ENCODE measurements around the gene TIMM23.

GRCh38 chr10:46031648-46032532, 59.6 kb downstream of the TIMM23 start:
- no peak for TF ChIP-seq POLR2A (IDR thresholded peaks at IDR 0.05)
- TF ChIP-seq, protein P1, sequence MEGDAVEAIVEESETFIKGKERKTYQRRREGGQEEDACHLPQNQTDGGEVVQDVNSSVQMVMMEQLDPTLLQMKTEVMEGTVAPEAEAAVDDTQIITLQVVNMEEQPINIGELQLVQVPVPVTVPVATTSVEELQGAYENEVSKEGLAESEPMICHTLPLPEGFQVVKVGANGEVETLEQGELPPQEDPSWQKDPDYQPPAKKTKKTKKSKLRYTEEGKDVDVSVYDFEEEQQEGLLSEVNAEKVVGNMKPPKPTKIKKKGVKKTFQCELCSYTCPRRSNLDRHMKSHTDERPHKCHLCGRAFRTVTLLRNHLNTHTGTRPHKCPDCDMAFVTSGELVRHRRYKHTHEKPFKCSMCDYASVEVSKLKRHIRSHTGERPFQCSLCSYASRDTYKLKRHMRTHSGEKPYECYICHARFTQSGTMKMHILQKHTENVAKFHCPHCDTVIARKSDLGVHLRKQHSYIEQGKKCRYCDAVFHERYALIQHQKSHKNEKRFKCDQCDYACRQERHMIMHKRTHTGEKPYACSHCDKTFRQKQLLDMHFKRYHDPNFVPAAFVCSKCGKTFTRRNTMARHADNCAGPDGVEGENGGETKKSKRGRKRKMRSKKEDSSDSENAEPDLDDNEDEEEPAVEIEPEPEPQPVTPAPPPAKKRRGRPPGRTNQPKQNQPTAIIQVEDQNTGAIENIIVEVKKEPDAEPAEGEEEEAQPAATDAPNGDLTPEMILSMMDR (IDR thresholded peaks at IDR 0.05) = no peak
